HepG2 (cell line): ENCODE measurements around the gene LRP10. TPM values are rescaled to one million over a fixed set of nuclear protein-coding genes. Genes with fewer than 3 reads are reported as not detected.

Source experiments
- CEBPB ChIP-seq: IDR thresholded peaks from 2 replicates; pipeline ENCODE4 v1.6.1; 2011; ENCODE audit warnings: low read depth, low read length, improper control_type of control experiment, borderline replicate concordance
- ELF4 ChIP-seq: sonication (generic); formaldehyde crosslinking; IDR thresholded peaks from 2 replicates; pipeline ENCODE4 v1.5.0; 2020; ENCODE audit warnings: missing genetic modification reagents, mild to moderate bottlenecking, moderate library complexity, borderline replicate concordance
- FOXA1 ChIP-seq, 2 experiments: fragments of 450-650 bp in 1 of 2; sonication (generic) in 1 of 2; formaldehyde crosslinking in 1 of 2; IDR thresholded peaks; 2 replicates each; pipeline versions ENCODE4 v1.4.0 to v1.6.1; 2016 to 2020; ENCODE audit warnings: missing genetic modification reagents in 1 of 2
- MBNL3 ChIP-seq: fragments of 250-450 bp; sonication (Bioruptor Pico); conservative IDR thresholded peaks from 2 replicates; pipeline ENCODE4 v1.8.0; 2022; ENCODE audit warnings: mild to moderate bottlenecking, inconsistent platforms
- MTF2 ChIP-seq: sonication (generic); formaldehyde crosslinking; IDR thresholded peaks from 2 replicates; pipeline ENCODE4 v1.5.0; 2020; ENCODE audit warnings: missing genetic modification reagents, borderline replicate concordance
- NKX3-1 ChIP-seq: sonication (generic); formaldehyde crosslinking; IDR thresholded peaks from 2 replicates; pipeline ENCODE4 v1.5.0; 2020; ENCODE audit warnings: missing genetic modification reagents
- PLRG1 ChIP-seq: fragments of 450-650 bp; conservative IDR thresholded peaks from 2 replicates; pipeline ENCODE4 v1.6.1; 2016
- SNAPC2 ChIP-seq: sonication (generic); formaldehyde crosslinking; IDR thresholded peaks from 2 replicates; pipeline ENCODE4 v1.8.1; 2022; ENCODE audit warnings: mild to moderate bottlenecking, missing genetic modification reagents
- SOX6 ChIP-seq, 2 experiments: fragments of 450-650 bp in 1 of 2; sonication (generic) in 1 of 2; formaldehyde crosslinking in 1 of 2; IDR thresholded peaks; 2 replicates each; pipeline versions ENCODE4 v1.4.0 to v1.6.1; 2017 to 2020; ENCODE audit warnings: antibody characterized with exemption in 1 of 2, mild to moderate bottlenecking in 1 of 2, missing genetic modification reagents in 1 of 2
- THAP11 ChIP-seq: IDR thresholded peaks from 2 replicates; pipeline ENCODE4 v1.6.1; 2016; ENCODE audit warnings: missing biosample characterization, missing genetic modification reagents
- ZFP37 ChIP-seq: sonication (generic); formaldehyde crosslinking; IDR thresholded peaks from 2 replicates; pipeline ENCODE4 v1.4.0; 2020; ENCODE audit warnings: missing genetic modification reagents, borderline replicate concordance
- ZKSCAN1 ChIP-seq: fragments of 150-350 bp; IDR thresholded peaks from 2 replicates; pipeline ENCODE4 v1.6.1; 2014; ENCODE audit warnings: low read length
- ZNF230 ChIP-seq: sonication (generic); formaldehyde crosslinking; IDR thresholded peaks from 2 replicates; pipeline ENCODE4 v1.4.0; 2020; ENCODE audit warnings: mild to moderate bottlenecking, missing genetic modification reagents
- ZNF75D ChIP-seq: sonication (generic); formaldehyde crosslinking; IDR thresholded peaks from 2 replicates; pipeline ENCODE4 v1.8.1; 2023; ENCODE audit warnings: missing genetic modification reagents, mild to moderate bottlenecking, borderline replicate concordance
- ZNF775 ChIP-seq: sonication (generic); formaldehyde crosslinking; IDR thresholded peaks from 2 replicates; pipeline ENCODE4 v1.4.0; 2020; ENCODE audit warnings: missing genetic modification reagents, mild to moderate bottlenecking, moderate library complexity, borderline replicate concordance
- ZNF83 ChIP-seq: sonication (generic); formaldehyde crosslinking; IDR thresholded peaks from 2 replicates; pipeline ENCODE4 v1.4.0; 2020; ENCODE audit warnings: missing genetic modification reagents, mild to moderate bottlenecking, borderline replicate concordance
- polyA plus RNA-seq, 8 experiments: library from polyadenylated mRNA; depleted of rRNA in 3 of 8; stranded (reverse) in 7 of 8; unstranded in 1 of 8; fragments of >200 nt; fragmentation: Illumina TruSeq in 4 of 8; extraction: Trizol in 4 of 8; gene quantifications; 2 replicates each; pipeline versions ENCODE4 v1.2.1 to v1.2.3, GENCODE V29; 2011 to 2016; ENCODE audit warnings: low read depth in 4 of 8, missing spikeins in 1 of 8, mixed read lengths in 1 of 8; ENCODE audit not compliant: insufficient read depth in 1 of 8
- total RNA-seq, 5 experiments: library from RNA; depleted of rRNA; stranded (reverse); fragments of >200 nt; fragmentation: Illumina TruSeq; extraction: Trizol; gene quantifications; 2 replicates each; pipeline ENCODE4 v1.2.3, GENCODE V29; 2016; ENCODE audit warnings: low read depth in 1 of 5
- TF ChIP-seq, protein P1 (sequence below): sonication (generic); formaldehyde crosslinking; IDR thresholded peaks from 2 replicates; pipeline ENCODE4 v1.4.0; 2020; ENCODE audit warnings: mild to moderate bottlenecking, missing genetic modification reagents
- TF ChIP-seq, protein P2 (sequence below): sonication (generic); formaldehyde crosslinking; IDR thresholded peaks from 2 replicates; pipeline ENCODE4 v1.4.0; 2020; ENCODE audit warnings: missing genetic modification reagents
- TF ChIP-seq, protein P3 (sequence below): sonication (generic); formaldehyde crosslinking; IDR thresholded peaks from 2 replicates; pipeline ENCODE4 v1.9.0; 2021; ENCODE audit warnings: missing genetic modification reagents, borderline replicate concordance
- TF ChIP-seq, protein P4 (sequence below): sonication (generic); IDR thresholded peaks from 2 replicates; pipeline ENCODE4 v1.6.1; 2016; ENCODE audit warnings: low read depth, borderline replicate concordance
- TF ChIP-seq, protein P5 (sequence below): sonication (generic); formaldehyde crosslinking; IDR thresholded peaks from 2 replicates; pipeline ENCODE4 v1.5.1; 2020; ENCODE audit warnings: missing genetic modification reagents, mild to moderate bottlenecking, borderline replicate concordance

Gene LRP10
- total and polyA plus RNA-seq, 2 of the 13 experiments (the other 11 are each of a cell fraction or from before 2014, with no cell fraction given), result 16.9 to 45.2 TPM

DNA sequence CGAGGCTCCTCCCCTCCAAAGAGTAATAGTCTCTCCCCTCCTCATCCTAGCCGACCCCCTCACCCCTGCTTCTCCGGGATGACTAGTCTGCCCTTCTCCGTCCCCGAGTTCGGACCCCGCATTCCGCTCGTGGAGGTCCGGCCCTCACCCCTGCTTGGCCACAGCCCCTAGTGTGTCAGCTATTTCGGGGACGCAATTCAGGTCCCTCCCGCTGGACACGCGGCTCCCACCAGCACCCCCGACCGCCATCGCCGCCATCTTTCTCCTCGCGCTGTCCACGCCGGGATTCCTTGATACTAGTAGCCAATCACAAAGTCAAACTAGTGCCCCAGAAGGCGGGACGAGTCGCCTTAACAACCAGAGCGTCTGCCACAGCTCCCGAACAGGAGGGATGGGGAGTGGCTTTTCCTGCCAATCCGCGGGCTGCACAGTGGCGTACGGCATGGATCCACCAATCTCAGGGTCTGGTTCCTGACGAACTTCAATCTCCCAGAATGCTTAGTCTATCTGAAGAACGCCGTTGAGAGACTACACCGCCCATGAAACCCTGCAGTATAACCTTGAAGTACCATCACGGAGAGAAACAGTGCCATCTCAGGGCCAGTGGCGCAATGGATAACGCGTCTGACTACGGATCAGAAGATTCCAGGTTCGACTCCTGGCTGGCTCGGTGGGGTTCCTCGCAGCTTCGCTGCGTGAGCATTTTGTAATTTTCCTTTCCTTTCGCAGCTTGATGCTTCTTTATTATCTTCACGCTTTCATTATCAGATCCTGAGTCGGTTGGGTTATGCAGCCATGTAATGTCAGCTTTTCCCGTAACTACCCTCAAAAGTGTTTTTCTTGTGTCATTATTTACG lies 57.8 kb downstream of the LRP10 start, which contains the start of gene PRMT5 (continued):
- TF ChIP-seq NKX3-1 (CRISPR knock-in tag) (peak; percentile 97), ELF4 (CRISPR knock-in tag) (no peak), MBNL3 (CRISPR knock-in tag) (no peak), ZNF230 (peak; percentile 98), CEBPB (peak; percentile 89), ZKSCAN1 (peak; percentile 88), THAP11 (CRISPR knock-in tag) (peak; percentile 94), ZNF83 (peak; percentile 81; the same call in 1 of the 2 replicates), PLRG1 (no peak), ZNF75D (CRISPR knock-in tag) (no peak), MTF2 (CRISPR knock-in tag) (no peak), SNAPC2 (peak; percentile 42; the same call in 1 of the 2 replicates), SOX6 (IDR thresholded peaks at IDR 0.05) (no peak), SOX6 (CRISPR knock-in tag; IDR thresholded peaks at IDR 0.05) (peak; percentile 86), ZFP37 (CRISPR knock-in tag) (peak; percentile 84; the same call in 1 of the 2 replicates), FOXA1 (IDR thresholded peaks at IDR 0.05) (no peak), FOXA1 (CRISPR knock-in tag; IDR thresholded peaks at IDR 0.05) (peak; percentile 26; the same call in 1 of the 2 replicates), ZNF775 (peak; percentile 21)
- TF ChIP-seq, protein P1, sequence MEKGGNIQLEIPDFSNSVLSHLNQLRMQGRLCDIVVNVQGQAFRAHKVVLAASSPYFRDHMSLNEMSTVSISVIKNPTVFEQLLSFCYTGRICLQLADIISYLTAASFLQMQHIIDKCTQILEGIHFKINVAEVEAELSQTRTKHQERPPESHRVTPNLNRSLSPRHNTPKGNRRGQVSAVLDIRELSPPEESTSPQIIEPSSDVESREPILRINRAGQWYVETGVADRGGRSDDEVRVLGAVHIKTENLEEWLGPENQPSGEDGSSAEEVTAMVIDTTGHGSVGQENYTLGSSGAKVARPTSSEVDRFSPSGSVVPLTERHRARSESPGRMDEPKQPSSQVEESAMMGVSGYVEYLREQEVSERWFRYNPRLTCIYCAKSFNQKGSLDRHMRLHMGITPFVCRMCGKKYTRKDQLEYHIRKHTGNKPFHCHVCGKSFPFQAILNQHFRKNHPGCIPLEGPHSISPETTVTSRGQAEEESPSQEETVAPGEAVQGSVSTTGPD, result no peak
- TF ChIP-seq, protein P2, sequence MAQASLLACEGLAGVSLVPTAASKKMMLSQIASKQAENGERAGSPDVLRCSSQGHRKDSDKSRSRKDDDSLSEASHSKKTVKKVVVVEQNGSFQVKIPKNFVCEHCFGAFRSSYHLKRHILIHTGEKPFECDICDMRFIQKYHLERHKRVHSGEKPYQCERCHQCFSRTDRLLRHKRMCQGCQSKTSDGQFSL, result peak; percentile 88
- TF ChIP-seq, protein P3, sequence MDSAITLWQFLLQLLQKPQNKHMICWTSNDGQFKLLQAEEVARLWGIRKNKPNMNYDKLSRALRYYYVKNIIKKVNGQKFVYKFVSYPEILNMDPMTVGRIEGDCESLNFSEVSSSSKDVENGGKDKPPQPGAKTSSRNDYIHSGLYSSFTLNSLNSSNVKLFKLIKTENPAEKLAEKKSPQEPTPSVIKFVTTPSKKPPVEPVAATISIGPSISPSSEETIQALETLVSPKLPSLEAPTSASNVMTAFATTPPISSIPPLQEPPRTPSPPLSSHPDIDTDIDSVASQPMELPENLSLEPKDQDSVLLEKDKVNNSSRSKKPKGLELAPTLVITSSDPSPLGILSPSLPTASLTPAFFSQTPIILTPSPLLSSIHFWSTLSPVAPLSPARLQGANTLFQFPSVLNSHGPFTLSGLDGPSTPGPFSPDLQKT (CRISPR knock-in tag), result peak; percentile 70; the same call in 1 of the 2 replicates
- TF ChIP-seq, protein P4, sequence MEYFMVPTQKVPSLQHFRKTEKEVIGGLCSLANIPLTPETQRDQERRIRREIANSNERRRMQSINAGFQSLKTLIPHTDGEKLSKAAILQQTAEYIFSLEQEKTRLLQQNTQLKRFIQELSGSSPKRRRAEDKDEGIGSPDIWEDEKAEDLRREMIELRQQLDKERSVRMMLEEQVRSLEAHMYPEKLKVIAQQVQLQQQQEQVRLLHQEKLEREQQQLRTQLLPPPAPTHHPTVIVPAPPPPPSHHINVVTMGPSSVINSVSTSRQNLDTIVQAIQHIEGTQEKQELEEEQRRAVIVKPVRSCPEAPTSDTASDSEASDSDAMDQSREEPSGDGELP, result no peak
- TF ChIP-seq, protein P5, sequence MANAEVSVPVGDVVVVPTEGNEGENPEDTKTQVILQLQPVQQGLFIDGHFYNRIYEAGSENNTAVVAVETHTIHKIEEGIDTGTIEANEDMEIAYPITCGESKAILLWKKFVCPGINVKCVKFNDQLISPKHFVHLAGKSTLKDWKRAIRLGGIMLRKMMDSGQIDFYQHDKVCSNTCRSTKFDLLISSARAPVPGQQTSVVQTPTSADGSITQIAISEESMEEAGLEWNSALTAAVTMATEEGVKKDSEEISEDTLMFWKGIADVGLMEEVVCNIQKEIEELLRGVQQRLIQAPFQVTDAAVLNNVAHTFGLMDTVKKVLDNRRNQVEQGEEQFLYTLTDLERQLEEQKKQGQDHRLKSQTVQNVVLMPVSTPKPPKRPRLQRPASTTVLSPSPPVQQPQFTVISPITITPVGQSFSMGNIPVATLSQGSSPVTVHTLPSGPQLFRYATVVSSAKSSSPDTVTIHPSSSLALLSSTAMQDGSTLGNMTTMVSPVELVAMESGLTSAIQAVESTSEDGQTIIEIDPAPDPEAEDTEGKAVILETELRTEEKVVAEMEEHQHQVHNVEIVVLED (CRISPR knock-in tag), result peak; percentile 92
